CD4-positive, alpha-beta T cell treated with Interleukin-17A for 1 hour (primary cell): Measurements from ENCODE around the gene RBM10.

Source experiments
- DNase-seq: peaks from one replicate; pipeline ENCODE4 v3.0.0-alpha.2; 2020

The RBM10 gene

DNA sequence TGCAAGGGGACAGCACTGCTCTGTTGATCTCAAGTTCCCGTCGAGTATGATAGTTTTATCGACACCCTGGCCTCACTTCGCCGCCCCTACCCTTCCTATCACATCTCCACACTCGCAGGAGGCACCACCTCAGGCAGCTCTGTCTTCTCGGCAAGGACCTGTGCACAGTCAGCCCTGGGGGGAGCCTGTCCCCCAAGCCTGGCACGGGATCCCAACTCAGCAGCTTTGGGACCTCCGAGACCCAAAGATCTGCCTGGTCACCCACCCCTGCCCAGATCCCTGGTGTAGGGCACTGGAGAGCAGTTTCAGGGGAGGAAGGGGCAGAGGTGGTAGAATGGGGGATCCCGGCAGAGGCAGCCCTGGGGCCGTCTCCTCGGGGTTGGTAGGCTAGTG lies 30.6 kb downstream of the RBM10 start:
- DNase-seq = no peak

DNA sequence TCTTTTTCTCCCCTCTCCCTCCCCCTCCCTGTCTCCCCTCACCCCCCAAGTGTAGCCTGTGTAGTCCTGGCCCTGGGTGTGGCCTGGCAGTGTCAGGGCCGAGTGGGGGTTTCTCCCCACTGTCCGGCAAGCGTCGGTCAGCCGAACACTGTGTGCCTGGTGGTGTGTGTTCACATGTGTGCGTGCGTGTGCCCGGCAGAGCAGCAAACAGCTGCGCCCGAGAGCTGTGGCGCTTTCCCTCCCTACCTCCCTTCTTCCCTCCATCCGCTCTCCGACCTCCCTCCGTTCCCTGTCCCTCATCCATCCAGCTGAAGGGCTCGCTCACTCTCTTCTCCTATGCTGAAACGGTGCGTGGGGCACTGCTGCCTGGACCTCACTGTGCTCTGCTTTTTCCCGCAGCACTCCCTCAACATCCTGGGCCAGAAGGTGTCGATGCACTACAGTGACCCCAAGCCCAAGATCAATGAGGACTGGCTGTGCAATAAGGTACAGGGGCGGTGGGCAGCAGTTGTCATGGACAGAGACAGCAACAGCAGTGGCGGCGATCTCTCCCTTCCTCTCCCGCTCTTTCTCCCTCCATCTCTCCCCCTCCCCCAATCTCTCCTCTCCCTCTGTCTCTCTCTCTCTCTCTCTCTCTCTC lies 31.2 kb downstream of the RBM10 start:
- DNase-seq = no peak

DNA sequence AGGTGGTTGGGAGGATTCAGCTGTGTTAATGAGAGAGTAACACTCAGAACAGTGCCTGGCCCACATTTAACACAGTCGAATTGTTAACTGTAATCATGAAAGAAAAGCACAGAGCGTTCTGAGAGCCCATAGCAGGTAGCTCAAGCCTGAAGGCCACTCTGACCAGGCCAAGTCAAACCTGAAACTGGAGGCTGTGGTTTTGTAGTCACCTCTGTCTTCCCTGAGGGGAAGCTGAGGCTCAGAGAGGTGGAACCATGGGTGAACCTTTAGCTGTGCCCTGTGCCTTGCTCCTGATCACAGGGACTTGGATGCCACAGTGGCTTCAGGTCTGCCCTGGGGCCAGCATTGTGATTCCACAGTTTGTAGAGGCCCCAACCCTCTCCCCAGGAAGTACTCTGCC lies 32.1 kb downstream of the RBM10 start:
- no peak for DNase-seq

- no peak for DNase-seq
Measured at GRCh38 chrX:47178337-47178736, 33.3 kb downstream of the RBM10 start.

GRCh38 chrX:47179221-47179927 lies 34.4 kb downstream of the RBM10 start:
- DNase-seq = no peak

DNA sequence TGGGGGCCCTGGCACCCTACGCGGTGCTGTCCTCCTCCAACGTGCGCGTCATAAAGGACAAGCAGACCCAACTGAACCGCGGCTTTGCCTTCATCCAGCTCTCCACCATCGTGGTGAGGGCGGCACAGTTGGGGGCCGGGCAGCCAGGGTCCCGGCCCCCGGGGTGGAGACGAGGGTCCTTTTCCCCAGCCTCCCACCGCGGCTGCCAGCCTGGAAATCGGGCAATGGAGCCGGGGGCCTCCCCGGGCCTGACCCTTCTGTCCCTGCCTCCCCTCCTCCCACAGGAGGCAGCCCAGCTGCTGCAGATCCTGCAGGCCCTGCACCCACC lies 34.9 kb downstream of the RBM10 start:
- no peak for DNase-seq

DNA sequence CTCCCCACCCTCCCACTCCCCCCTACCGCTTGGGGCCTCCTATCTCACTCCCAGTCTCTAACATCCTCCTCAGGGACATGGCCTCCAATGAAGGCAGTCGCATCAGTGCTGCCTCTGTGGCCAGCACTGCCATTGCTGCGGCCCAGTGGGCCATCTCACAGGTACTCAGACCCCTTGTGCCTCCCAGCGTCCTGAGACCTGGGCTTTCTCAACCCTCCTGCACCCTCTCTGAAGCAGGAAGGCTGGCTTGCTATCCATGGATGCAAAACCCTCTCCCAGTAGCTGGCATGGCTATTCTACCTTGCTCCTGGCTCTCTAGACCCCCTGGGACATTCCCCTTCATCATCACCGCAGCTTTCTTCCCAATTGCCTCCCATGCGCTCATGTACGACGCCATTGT lies 35.3 kb downstream of the RBM10 start:
- DNase-seq = no peak

DNA sequence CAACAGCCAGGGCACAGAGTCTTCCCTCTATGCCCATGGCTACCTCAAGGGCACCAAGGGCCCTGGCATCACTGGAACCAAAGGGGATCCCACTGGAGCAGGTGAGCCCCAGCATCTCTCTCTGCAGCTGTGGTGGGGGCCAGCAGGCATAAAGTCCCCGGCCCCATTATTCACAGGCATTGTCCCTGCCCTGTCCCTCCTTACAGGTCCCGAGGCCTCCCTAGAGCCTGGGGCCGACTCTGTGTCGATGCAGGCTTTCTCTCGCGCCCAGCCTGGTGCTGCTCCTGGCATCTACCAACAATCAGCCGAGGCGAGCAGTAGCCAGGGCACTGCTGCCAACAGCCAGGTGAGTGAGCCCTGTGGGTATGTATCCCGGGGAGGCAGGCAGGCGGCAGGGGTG lies 36.3 kb downstream of the RBM10 start:
- no peak for DNase-seq

DNA sequence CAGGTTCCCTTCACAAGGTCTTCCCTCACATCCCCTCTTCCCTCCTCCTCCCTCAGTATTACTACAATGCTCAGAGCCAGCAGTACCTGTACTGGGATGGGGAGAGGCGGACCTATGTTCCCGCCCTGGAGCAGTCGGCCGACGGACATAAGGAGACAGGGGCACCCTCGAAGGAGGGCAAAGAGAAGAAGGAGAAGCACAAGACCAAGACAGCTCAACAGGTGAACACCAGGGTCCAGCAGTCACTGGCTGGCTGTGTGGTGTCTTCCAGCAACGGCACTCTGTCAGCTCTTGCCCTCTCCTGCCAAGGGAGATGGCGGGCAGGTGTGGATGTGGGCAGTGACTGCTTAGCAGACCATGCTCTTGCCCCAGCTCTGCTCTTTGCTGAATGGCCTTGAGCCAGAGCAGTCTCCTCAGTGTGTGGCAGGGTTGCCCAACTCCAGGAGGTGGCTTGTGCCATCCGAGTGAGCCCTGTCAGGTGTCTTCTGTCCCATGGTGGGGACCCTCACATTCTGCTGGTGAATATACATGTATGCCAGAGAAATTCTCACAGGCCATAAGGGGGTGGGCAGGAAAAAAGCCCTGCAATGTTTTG lies 37.2 kb downstream of the RBM10 start:
- no peak for DNase-seq

DNA sequence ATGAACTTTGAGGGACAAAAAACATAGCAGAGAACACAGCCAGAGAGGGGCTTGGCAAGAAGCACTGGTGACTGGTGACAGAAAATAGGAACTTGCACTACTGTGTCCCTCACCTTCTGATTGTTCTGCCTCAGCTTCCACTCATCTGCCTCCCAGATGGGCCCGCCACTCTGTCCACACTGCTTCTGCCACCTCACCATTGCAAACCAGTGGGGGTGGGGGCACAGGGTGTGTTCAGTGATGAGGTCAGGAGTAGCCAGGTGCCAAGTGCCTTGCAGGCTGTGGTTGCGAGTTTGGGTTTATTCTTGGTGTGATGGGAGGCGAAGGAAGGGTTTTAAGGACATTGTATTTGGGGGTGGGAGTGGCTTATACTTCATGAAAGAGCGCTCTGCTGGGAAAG lies 39.5 kb downstream of the RBM10 start:
- no peak for DNase-seq

GRCh38 chrX:47185241-47185640 lies 40.2 kb downstream of the RBM10 start:
- DNase-seq = no peak

- DNase-seq = no peak
Measured at GRCh38 chrX:47186096-47186740, 41.2 kb downstream of the RBM10 start.

DNA sequence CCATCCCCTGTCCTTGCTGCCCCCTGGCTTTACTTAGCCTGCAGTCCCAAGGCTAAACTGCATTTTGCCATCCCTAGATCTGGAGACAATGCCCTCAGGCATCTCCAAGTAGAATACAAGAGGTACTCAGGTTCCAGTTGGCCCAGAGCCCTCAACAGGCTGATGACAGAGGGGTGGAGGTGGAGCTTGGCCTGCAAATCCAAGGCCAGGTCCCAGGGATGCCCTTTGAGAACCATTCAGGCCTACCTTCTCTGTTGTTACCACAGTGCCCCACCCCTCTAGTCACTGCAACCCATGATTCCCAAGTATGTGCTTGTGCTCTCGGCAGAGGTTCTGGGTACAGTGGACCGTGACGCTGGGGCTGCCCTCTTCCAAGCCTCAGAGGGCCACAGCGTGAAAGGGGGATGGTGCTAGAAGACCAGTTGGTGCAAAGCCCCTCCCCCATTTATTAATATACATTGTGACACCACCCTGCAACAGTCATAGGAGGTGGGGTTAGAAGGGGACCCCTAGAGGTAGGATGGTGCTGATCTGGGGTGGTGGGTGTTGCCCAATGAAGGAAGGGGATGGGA lies 42.2 kb downstream of the RBM10 start:
- DNase-seq = no peak

GRCh38 chrX:47189906-47190305 lies 44.9 kb downstream of the RBM10 start:
- DNase-seq = no peak

GRCh38 chrX:47190445-47191269 lies 45.6 kb downstream of the RBM10 start:
- peak; percentile 89 for DNase-seq

GRCh38 chrX:47191331-47191730 lies 46.3 kb downstream of the RBM10 start:
- DNase-seq = peak; percentile 60

DNA sequence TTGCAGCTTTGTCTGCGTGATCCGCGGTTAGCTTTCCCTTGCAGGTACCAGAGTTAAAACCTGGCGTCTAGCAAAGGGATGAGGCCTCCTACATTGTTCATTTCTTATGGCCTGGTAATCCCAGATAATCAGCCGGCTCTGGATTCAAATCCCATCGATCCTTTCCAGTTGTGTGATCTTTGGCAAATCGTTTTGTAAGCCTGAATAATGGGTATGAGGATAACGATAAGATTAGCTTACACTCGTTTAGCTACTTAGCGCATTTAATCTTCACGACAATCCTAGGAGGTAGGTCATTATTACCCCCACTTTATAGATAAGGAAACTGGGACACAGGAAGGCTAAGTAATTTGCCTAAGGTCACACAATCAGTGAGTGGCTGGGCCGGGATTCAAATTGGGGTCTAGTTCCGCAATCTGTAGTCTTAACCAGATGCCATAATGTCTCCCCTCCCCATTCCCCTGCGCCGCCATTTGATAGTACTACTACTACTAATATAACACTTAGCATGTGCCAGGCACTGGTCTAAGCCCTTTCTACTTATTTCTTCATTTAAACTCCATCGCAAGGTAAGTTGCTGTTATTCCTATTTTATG lies 46.9 kb downstream of the RBM10 start:
- no peak for DNase-seq

DNA sequence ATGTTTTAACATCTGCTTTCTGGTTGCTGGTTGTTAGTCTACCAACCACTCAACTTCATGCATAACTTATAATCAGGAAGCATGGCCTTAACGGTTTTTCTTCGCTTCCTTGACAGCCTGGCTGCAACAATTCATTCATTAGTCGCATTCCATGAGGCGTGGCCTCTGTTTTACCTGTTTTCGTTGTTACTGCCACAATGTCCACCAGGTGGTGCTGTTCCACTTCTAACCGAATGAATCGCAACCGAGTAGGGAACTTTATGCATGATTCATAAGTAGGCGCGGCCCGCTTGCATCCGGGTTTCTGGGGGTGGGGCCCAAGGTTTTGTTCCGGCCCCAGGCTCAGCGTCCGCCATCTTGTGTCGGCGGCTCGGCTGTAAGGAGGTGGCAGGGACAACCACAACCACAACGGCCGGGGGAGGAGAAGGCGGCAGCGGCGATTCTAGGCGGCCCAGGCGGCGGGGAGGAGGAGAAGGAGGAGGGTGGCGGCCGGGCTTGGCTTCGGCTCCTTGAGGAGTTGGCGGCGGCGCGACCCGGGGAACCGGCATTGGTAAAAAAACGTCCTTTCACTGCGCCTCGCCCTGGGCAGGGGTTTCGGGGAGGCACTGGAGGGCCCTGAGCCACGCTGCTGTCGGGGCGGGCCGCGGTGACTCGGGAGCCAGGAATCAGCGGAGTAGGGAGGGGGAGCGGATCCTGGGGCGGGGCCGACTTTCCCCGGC lies 48.6 kb downstream of the RBM10 start, which contains the start of gene UBA1:
TSS of gene UBA1 (plus strand) at position 355 of the 719 bp plus-strand sequence. CDS start 4,974 bp downstream, outside the sequence.
- DNase-seq = peak; percentile 96

- DNase-seq = no peak
Measured at GRCh38 chrX:47194194-47194787, 49.3 kb downstream of the RBM10 start.

- no peak for DNase-seq
Measured at GRCh38 chrX:47196098-47196497, 51.1 kb downstream of the RBM10 start.

DNA sequence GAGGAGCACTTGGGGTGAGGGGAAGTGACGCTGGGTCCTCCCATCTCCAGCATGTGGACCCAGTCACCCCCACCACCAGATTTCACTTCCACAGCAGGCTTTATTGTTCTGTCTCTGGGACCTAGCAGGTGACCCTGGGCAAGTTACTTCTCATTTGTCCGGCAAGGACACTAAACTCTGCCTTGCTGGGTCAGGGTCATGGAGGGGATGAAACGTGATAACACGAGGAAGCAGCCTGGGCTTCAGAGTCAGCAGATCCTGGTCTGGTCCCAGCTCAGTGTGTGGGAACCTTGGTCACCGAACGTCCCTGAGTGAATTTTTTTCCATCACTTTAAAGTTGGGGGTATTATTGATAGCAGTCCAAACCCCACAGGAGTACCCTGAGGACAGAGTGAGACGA lies 52.5 kb downstream of the RBM10 start:
- DNase-seq = no peak
